ENCODE measurements around the gene PDE4D.

Gene PDE4D

DNA sequence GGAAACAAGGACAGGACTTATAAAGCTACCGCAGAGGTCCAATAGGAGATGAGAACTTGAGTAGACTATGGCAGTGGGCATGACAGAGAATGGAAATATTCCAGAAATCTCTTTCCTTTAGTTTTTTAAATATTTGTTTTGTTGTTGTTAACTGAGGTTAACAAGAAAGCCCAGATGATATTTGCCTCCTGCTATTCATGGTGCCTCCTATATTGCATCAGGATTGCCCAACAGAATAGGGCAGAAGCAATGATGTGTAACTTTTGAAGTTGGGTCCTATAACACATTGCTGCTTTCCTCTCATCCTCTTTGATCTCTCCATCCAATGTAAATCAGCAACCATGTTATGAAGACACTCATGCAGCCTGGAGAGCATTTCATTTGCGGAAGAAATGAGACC is 42.8 kb downstream of the PDE4D start:
- no peak overlapping the region for H3K4me3 ChIP-seq
- no peak for DNase-seq
- H3K4me1 ChIP-seq, result no peaks in the 10 kb centered on the region
- no peak overlapping the region for H3K27ac ChIP-seq
- H3K9me3 ChIP-seq, result no peaks in the 10 kb centered on the region
- H3K27me3 ChIP-seq, result no peaks in the 10 kb centered on the region
- intact Hi-C loops (cut with DNase I; ENCODE audit: low total_unique reads), result no loop called here
- TF ChIP-seq, protein P1, sequence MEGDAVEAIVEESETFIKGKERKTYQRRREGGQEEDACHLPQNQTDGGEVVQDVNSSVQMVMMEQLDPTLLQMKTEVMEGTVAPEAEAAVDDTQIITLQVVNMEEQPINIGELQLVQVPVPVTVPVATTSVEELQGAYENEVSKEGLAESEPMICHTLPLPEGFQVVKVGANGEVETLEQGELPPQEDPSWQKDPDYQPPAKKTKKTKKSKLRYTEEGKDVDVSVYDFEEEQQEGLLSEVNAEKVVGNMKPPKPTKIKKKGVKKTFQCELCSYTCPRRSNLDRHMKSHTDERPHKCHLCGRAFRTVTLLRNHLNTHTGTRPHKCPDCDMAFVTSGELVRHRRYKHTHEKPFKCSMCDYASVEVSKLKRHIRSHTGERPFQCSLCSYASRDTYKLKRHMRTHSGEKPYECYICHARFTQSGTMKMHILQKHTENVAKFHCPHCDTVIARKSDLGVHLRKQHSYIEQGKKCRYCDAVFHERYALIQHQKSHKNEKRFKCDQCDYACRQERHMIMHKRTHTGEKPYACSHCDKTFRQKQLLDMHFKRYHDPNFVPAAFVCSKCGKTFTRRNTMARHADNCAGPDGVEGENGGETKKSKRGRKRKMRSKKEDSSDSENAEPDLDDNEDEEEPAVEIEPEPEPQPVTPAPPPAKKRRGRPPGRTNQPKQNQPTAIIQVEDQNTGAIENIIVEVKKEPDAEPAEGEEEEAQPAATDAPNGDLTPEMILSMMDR (IDR thresholded peaks at IDR 0.05), result no peak
- H3K36me3 ChIP-seq, result no peaks in the 10 kb centered on the region

DNA sequence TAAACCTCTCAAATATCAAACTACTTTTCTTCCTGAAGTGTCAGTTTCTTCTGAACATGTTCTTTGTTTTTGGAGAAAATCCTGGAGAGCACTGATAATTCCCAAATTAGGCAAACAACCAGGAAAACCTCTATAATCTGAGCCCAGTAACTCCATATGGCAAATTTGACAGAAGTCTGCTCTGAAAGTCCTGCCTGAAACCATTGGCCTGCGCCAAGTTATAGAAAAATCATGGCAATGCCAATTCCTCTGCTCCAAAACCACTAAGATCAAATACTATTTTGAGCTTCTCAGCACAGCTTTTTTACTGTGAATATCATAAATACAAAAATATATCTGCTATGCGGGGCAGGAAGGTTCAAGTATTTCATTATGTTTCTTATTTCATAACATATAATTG is 45.9 kb downstream of the PDE4D start:
- intact Hi-C loops (cut with DNase I; ENCODE audit: low total_unique reads), result no loop called here
- TF ChIP-seq, protein P1 (IDR thresholded peaks at IDR 0.05), result no peak

DNA sequence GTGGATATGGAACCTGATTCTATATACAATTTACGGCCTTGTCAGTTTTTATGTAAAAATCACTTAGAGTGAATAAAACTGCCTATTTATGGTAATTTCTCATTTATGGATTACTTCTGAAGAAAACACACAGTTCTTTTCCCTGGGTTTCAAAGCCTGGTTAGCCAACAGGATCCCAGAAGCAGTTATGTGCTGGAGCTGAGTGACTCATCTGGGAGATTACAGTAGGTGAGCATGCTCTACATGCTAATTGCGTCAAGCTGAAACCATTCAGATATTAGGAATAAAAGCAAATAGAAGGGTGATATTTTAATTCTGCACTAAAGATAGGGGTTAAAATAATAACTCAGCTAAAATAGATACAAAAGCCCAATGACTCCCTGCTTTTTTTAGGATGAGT is 47.8 kb downstream of the PDE4D start:
- TF ChIP-seq, protein P1 (IDR thresholded peaks at IDR 0.05), result no peak
- peaks cover 0 to 7% (median 0%) of the 10 kb centered on the region in 4 donors for H3K4me1 ChIP-seq
- DNase-seq, result no peak
- no peaks in the 10 kb centered on the region for H3K9me3 ChIP-seq
- H3K4me3 ChIP-seq, result no peak overlapping the region
- H3K36me3 ChIP-seq, result no peaks in the 10 kb centered on the region
- no peak overlapping the region for H3K27ac ChIP-seq
- no peaks in the 10 kb centered on the region for H3K27me3 ChIP-seq
- intact Hi-C loops (cut with DNase I; ENCODE audit: low total_unique reads), result no loop called here

More for the DNA sequence above, 45.9 kb downstream of the PDE4D start:
- DNase-seq, result no peak
- Histone ChIP-seq H3K27ac (no peak overlapping the region), H3K27me3 (no peaks in the 10 kb centered on the region), H3K4me3 (no peak overlapping the region), H3K4me1 (peaks cover 0 to 7% (median 0%) of the 10 kb centered on the region in 4 donors), H3K9me3 (no peaks in the 10 kb centered on the region), H3K36me3 (no peaks in the 10 kb centered on the region)

DNA sequence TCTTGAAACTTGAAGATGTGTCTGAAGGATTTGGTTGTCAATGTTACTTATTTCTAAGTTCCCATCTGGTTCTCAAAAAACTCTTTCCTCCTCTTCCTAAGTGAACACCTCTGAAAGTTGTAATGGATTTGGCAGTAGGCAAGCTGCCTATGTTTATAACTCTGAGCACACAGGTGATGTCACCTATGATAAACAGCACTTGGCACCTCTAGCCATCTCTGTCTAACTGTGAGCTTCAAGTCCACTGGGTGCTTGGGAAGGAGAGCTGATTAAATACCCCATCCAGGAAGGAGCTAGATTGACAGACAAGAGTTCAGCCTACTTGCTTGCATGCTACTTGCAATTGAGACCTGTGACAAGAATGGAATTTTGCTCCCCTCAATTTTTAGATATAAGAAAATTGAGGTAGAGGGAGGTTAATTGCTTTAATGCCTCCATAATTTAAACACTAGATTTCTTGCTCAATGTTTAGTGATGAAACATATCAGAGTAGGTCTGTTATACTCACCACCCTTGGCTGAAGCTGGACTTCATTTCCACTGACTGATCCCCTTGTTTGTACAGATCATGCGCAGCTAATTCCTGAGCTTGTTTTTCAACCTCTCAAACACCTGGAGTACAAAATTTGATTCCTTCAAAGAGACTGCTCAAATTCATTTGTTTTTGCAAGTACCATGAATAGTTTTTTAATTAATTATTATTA is 49.9 kb downstream of the PDE4D start:
- no peak overlapping the region for H3K4me3 ChIP-seq
- no peaks in the 10 kb centered on the region for H3K36me3 ChIP-seq
- no peaks in the 10 kb centered on the region for H3K27me3 ChIP-seq
- no peak overlapping the region for H3K27ac ChIP-seq
- no peak for DNase-seq
- TF ChIP-seq, protein P1 (IDR thresholded peaks at IDR 0.05), result no peak
- intact Hi-C loops (cut with DNase I; ENCODE audit: low total_unique reads), result no loop called here
- H3K9me3 ChIP-seq, result no peaks in the 10 kb centered on the region
- peaks cover 0 to 7% (median 0%) of the 10 kb centered on the region in 4 donors for H3K4me1 ChIP-seq

DNA sequence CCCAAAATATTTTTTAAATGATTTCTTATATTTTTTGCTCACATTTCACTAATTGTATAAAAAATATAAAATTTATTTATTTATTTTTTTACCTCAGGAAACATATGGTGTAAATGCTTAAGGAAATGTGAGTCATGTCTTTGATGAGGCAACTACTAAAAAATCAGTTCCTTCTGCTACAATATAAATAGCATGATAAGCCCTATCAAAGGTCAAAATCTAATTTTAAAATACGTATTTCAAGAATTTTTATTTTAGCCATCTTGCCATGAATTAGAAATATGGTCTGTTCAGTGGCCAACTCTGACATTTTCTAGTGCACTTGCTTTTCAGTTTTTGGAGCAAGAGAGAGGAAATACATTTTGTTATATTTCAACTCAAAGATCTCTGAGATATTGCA is 50.5 kb downstream of the PDE4D start:
- no peaks in the 10 kb centered on the region for H3K36me3 ChIP-seq
- peaks cover 0 to 7% (median 0%) of the 10 kb centered on the region in 4 donors for H3K4me1 ChIP-seq
- no peak for DNase-seq
- no peak overlapping the region for H3K27ac ChIP-seq
- H3K4me3 ChIP-seq, result no peak overlapping the region
- H3K9me3 ChIP-seq, result no peaks in the 10 kb centered on the region
- intact Hi-C loops (cut with DNase I; ENCODE audit: low total_unique reads), result no loop called here
- TF ChIP-seq, protein P1 (IDR thresholded peaks at IDR 0.05), result no peak
- no peaks in the 10 kb centered on the region for H3K27me3 ChIP-seq

Data from tibial artery (tissue), 4 donors.